ENCODE data around the gene VPS16.

Gene VPS16

DNA sequence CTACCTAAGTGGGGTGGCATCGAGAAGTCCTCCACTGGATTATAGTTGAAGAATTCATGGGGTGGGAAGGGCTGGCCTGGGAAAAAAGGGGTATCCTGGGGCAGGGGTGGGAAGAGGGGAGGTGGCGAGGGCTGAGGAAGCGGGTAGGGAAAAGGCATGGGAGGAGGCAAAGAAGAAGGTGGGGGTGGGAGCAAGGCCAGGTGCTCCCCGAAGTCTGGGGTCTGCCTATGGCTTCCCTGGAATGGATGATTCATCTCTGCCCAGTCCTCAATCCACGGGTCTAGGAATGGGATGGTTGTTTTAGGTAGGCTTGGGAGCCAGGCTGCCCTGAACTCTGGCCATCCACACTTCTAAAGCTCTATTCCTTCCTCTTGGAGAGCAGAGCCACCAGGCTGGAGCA, 4.5 kb upstream of the VPS16 start:
- H3K27ac ChIP-seq, result no peak overlapping the region
- TF ChIP-seq, protein P1, sequence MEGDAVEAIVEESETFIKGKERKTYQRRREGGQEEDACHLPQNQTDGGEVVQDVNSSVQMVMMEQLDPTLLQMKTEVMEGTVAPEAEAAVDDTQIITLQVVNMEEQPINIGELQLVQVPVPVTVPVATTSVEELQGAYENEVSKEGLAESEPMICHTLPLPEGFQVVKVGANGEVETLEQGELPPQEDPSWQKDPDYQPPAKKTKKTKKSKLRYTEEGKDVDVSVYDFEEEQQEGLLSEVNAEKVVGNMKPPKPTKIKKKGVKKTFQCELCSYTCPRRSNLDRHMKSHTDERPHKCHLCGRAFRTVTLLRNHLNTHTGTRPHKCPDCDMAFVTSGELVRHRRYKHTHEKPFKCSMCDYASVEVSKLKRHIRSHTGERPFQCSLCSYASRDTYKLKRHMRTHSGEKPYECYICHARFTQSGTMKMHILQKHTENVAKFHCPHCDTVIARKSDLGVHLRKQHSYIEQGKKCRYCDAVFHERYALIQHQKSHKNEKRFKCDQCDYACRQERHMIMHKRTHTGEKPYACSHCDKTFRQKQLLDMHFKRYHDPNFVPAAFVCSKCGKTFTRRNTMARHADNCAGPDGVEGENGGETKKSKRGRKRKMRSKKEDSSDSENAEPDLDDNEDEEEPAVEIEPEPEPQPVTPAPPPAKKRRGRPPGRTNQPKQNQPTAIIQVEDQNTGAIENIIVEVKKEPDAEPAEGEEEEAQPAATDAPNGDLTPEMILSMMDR (IDR thresholded peaks at IDR 0.05), result no peak
- TF ChIP-seq ZFX (IDR thresholded peaks at IDR 0.05; ENCODE audit: borderline replicate concordance), result no peak

DNA sequence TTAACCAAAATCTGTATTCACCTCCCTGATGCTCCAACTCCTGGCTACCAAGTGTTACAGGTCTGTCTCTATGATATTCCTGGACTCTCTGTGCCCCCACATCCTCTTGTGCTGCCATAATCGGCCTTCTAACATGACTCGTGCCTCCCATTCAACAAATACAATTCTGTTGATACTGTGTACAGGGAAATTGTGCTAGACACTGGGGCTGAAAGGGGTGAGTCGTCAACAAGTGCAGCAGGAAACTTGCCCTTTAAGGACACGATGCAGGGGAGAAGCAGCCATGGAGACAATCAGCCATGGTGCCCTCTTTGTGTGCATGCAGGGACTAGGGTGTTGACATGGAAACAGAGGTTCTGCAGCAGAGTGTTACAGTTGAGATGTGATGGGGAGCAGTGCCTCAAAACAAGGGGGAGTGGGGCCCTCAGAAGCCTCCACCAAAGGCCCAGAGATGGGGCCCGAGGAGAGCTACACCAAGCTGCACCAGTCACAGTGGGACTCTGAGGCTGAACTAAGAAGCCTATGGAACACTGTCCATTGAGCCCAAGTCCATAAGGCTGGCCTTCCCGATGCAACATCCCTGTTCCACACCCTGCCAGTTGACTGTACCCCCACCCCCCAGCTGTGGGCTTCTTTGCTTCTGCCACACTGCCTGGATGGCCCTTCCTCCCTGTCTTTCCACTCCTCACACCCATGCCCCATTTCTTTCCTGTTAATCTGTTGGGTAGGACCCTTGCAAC, 3.2 kb upstream of the VPS16 start:
- TF ChIP-seq, protein P1 (IDR thresholded peaks at IDR 0.05), result no peak
- TF ChIP-seq ZFX (IDR thresholded peaks at IDR 0.05; ENCODE audit: borderline replicate concordance), result no peak
- no peak overlapping the region for H3K27ac ChIP-seq

GRCh38 chr20:2838170-2838797, 2.3 kb upstream of the VPS16 start:
- no peak overlapping the region for H3K27ac ChIP-seq
- TF ChIP-seq ZFX (IDR thresholded peaks at IDR 0.05; ENCODE audit: borderline replicate concordance), result no peak
- TF ChIP-seq, protein P1 (IDR thresholded peaks at IDR 0.05), result no peak

- no peak overlapping the region for H3K27ac ChIP-seq
- TF ChIP-seq ZFX (IDR thresholded peaks at IDR 0.05; ENCODE audit: borderline replicate concordance), result no peak
- TF ChIP-seq, protein P1 (IDR thresholded peaks at IDR 0.05), result no peak
These were observed 1.5 kb upstream of the VPS16 start for GRCh38 chr20:2838847-2839671.

DNA sequence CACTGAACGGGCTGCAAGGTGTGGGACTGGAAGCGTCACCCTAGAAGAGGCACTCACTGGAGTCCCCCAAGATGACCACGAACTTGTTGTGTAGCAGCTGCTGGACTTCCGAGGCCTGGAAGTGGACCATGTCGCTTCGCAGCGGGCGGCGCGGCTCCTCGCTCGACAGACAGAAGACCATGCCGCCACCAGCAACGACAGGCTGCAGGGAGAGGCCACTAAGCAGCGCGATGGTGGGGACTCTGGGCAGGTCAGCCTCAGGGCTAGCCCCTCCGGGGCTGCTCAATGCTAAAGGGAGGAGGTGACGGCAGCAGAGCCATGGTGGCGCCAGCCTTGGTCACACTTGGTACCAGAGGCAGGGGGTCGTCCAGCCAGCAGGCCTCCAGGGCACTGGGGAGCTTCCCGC, 810 bp upstream of the VPS16 start:
- peak overlapping the region; percentile 74 for H3K27ac ChIP-seq
- TF ChIP-seq, protein P1 (IDR thresholded peaks at IDR 0.05), result no peak
- TF ChIP-seq ZFX (IDR thresholded peaks at IDR 0.05; ENCODE audit: borderline replicate concordance), result no peak

DNA sequence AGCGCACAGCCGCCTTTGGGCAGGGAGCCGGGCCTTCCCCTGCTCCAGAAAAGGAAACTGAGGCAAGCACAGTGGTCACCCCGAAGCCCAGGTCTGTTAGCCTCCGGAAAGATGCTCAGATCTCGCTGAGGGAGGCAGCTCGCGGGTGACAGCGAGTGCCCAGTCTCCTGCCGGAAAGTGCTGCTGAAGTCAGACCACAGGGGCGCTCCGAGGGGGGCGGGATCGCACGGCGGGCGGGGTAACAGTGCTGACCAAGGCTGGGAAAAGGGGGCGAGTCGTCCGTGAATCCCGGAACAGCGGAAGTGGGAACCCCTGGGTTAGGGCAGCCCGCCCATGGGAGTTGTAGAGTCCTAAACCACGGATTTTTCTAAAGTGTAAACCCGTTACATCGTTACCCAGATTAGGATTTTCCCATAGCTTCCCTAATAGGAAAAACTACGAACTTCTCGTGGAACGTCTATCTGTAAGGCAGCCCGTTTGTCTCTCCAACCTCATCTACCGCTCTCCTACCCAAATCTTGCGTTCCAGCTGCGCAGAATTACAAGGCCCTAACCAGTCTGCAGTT, 504 bp downstream of the VPS16 start:
- H3K27ac ChIP-seq, result peak overlapping the region; percentile 74; the same call in 1 of the 2 replicates
- TF ChIP-seq, protein P1 (IDR thresholded peaks at IDR 0.05), result no peak
